ENCODE measurements around the gene BCAS4. TPM values are rescaled to one million over a fixed set of nuclear protein-coding genes. Genes with fewer than 3 reads are reported as not detected.
"Not testable (repeated sequence)": the region's sequence is repeated elsewhere in the genome, so short reads cannot be mapped to it uniquely, and the experiment has no call there.

BCAS4 gene
- total RNA-seq, 1 experiment from 2014 or later, result 17.6 TPM

GRCh38 chr20:50874758-50875665, 80.2 kb downstream of the BCAS4 start:
- peak; percentile 42 for DNase-seq
- Histone ChIP-seq H3K4me3 (ENCODE audit: insufficient read depth, low read depth, low read length) (no peak overlapping the region), H3K36me3 (replicated peaks; ENCODE audit: control insufficient read depth, insufficient read depth, low read length) (peaks cover 4% of the 10 kb centered on the region), H3K27me3 (ENCODE audit: control insufficient read depth, insufficient read depth, low read length) (no peaks in the 10 kb centered on the region)

DNA sequence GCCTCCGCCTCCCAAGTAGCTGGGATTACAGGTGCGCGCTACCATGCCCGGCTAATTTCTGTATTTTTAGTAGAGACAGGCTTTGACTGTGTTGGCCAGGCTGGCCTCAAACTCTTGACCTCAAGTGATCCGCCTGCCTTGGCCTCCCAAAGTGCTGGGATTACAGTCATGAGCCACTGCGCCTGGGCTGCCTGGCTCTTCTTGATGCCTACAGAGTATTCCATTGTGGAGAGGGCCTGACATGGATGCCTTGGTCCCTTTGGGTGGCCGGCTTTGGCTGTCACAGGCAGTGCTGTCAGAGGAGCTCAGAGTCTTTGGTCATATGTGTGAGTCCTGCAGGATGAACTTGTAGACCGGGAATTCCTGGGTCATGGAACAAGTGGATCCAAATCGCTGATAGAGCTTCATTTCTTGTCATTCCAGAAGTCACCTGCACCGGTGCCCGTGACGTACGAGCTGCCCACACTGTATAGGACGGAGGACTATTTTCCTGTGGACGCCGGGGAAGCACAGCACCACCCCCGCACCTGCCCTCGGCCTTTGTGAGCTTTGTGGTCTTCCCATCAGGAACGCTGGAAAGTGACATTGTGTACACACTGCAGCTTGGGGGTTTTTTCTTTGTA, 81.3 kb downstream of the BCAS4 start:
- Histone ChIP-seq H3K27me3 (ENCODE audit: control insufficient read depth, insufficient read depth, low read length) (no peaks in the 10 kb centered on the region), H3K4me3 (ENCODE audit: insufficient read depth, low read depth, low read length) (no peak overlapping the region), H3K36me3 (replicated peaks; ENCODE audit: control insufficient read depth, insufficient read depth, low read length) (peaks cover 4% of the 10 kb centered on the region)
- DNase-seq, result no peak

DNA sequence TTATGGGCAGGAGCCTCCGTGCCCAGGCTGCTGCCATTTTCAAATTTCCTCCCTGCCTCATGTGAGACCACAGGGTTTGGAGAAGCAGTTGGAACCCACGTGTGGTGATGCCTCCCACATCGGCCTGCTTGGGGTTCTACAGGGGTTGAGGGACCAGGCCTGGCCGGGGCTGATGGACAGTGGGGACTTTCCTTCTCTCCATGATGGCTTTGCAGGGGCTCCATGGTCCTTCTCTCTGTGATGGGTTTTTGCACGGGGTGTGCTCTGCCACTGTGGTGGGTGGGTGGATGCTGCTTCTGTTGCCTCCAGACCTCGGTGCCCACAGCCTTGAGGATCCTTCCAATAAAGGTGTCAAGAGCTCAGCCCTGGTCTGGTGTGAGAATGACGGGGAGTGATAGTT, 82.0 kb downstream of the BCAS4 start:
- H3K27me3 ChIP-seq (ENCODE audit: control insufficient read depth, insufficient read depth, low read length), result no peaks in the 10 kb centered on the region
- peaks cover 4% of the 10 kb centered on the region for H3K36me3 ChIP-seq (replicated peaks; ENCODE audit: control insufficient read depth, insufficient read depth, low read length)
- no peak overlapping the region for H3K4me3 ChIP-seq (ENCODE audit: insufficient read depth, low read depth, low read length)
- no peak for DNase-seq

DNA sequence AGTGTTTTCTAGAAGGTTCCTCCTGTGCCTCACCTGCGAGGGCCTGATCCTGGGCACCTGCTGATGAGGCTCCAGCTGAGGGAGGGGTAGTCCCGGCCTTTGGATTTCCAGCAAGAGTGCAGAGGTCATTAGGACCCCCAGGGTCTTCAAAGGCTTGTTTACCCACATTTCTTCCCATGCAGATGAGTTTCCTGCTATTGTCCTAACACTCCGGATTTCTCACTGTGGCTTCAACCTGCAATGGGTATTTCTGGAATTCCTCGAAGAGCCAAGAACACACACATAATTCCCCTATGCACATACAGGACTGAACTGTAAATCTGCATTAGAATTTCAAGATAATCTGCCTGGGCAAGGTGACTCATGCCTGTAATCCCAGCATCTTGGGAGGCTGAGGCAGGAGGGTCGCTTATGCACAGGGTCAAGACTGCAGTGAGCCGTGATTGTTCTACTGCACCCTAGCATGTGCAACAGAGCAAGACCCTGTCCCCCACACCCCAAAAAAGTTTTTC, 82.4 kb downstream of the BCAS4 start:
- Histone ChIP-seq H3K36me3 (replicated peaks; ENCODE audit: control insufficient read depth, insufficient read depth, low read length) (peaks cover 4% of the 10 kb centered on the region), H3K27me3 (ENCODE audit: control insufficient read depth, insufficient read depth, low read length) (no peaks in the 10 kb centered on the region), H3K4me3 (ENCODE audit: insufficient read depth, low read depth, low read length) (no peak overlapping the region)
- DNase-seq, result peak; percentile 42

GRCh38 chr20:50879649-50880550, 85.0 kb downstream of the BCAS4 start:
- Histone ChIP-seq H3K27me3 (ENCODE audit: control insufficient read depth, insufficient read depth, low read length) (no peaks in the 10 kb centered on the region), H3K36me3 (replicated peaks; ENCODE audit: control insufficient read depth, insufficient read depth, low read length) (peaks cover 4% of the 10 kb centered on the region), H3K4me3 (ENCODE audit: insufficient read depth, low read depth, low read length) (no peak overlapping the region)
- DNase-seq, result peak; percentile 12

GRCh38 chr20:50881759-50882424, 87.0 kb downstream of the BCAS4 start:
- H3K36me3 ChIP-seq (replicated peaks; ENCODE audit: control insufficient read depth, insufficient read depth, low read length); H3K4me3 ChIP-seq (ENCODE audit: insufficient read depth, low read depth, low read length); H3K27me3 ChIP-seq (ENCODE audit: control insufficient read depth, insufficient read depth, low read length); DNase-seq: not testable (repeated sequence)

GRCh38 chr20:50883856-50884255, 89.0 kb downstream of the BCAS4 start:
- Histone ChIP-seq H3K36me3 (replicated peaks; ENCODE audit: control insufficient read depth, insufficient read depth, low read length) (peaks cover 1% of the 10 kb centered on the region), H3K4me3 (ENCODE audit: insufficient read depth, low read depth, low read length) (no peak overlapping the region), H3K27me3 (ENCODE audit: control insufficient read depth, insufficient read depth, low read length) (no peaks in the 10 kb centered on the region)
- peak; percentile 28 for DNase-seq

- Histone ChIP-seq H3K27me3 (ENCODE audit: control insufficient read depth, insufficient read depth, low read length) (no peaks in the 10 kb centered on the region), H3K36me3 (replicated peaks; ENCODE audit: control insufficient read depth, insufficient read depth, low read length) (peaks cover 6% of the 10 kb centered on the region), H3K4me3 (ENCODE audit: insufficient read depth, low read depth, low read length) (no peak overlapping the region)
- DNase-seq, result peak; percentile 16
Measured at GRCh38 chr20:50885068-50885467, 90.2 kb downstream of the BCAS4 start.

GRCh38 chr20:50885781-50886180, 90.9 kb downstream of the BCAS4 start:
- no peaks in the 10 kb centered on the region for H3K27me3 ChIP-seq (ENCODE audit: control insufficient read depth, insufficient read depth, low read length)
- no peak for DNase-seq
- H3K36me3 ChIP-seq (replicated peaks; ENCODE audit: control insufficient read depth, insufficient read depth, low read length), result peaks cover 7% of the 10 kb centered on the region
- H3K4me3 ChIP-seq (ENCODE audit: insufficient read depth, low read depth, low read length), result no peak overlapping the region

DNA sequence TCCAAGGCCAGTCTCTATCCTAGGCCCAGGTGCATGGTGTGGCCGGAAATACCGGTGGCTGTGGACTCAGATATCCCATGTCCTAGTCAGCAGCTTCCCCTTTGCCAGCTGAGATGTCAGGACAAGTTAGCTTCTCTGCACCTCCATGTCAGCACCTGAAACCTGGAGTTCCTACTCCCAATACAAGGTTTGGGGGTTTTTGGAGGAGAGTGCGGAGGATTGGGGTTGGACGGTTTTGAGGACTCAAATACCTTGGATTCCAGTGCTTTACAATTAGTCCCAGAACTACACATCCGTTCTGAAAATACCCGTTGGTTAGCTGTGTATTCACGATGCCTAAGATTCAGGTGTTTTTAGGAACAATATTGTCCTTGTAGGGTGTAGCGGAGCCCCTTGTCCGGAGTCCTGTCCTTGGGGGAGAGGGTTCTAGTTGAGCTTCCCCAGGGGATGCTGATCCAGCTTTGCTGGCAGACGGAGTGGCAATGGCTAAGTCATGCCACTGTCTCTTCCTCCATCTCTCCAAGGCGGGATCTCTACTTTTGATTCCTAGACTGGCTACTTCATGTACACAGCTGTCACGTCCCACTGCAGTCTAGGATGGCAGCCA, 91.4 kb downstream of the BCAS4 start:
- Histone ChIP-seq H3K36me3 (replicated peaks; ENCODE audit: control insufficient read depth, insufficient read depth, low read length) (peaks cover 10% of the 10 kb centered on the region), H3K27me3 (ENCODE audit: control insufficient read depth, insufficient read depth, low read length) (no peaks in the 10 kb centered on the region), H3K4me3 (ENCODE audit: insufficient read depth, low read depth, low read length) (no peak overlapping the region)
- DNase-seq, result no peak

DNA sequence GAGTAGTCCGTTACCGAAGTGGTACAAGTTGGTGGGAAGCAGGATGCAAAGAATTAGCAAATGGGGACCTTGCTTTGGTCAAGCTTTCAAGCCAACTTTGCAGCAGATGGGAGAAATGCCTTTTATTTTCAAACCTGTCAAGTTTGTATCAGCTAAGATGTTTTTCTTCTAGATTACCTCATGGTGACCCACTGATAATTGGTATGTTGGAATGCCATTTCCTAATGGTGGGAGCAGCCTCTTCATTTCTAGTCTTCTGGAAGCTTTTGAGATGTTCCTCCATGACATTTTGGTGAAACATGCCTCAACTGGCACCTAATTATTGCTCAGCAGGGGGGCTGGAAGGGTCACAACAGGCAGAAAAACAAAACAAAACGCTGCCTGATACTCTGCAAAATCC, 92.7 kb downstream of the BCAS4 start:
- H3K36me3 ChIP-seq (replicated peaks; ENCODE audit: control insufficient read depth, insufficient read depth, low read length), result peaks cover 18% of the 10 kb centered on the region
- no peak for DNase-seq
- no peak overlapping the region for H3K4me3 ChIP-seq (ENCODE audit: insufficient read depth, low read depth, low read length)
- no peaks in the 10 kb centered on the region for H3K27me3 ChIP-seq (ENCODE audit: control insufficient read depth, insufficient read depth, low read length)

DNA sequence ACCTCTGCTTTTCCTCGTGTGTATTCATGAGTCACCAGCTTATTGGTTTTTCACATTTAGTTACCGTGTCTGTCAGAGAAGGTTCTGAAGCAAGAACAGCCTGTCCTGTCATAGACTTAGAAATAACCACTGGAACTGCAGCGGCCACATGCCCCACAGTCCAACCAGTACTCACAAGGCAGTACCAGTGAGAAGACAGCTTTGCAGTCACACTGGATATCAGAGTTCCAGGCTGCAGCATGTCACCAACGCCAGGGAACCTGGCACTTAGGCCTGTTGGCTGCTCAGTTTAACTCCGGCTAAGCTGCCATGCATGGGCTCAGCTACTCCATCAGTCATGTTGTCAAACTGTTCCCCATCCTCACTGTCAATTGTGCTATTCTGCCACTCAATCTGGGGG, 96.3 kb downstream of the BCAS4 start:
- H3K4me3 ChIP-seq (ENCODE audit: insufficient read depth, low read depth, low read length), result no peak overlapping the region
- DNase-seq, result no peak
- peaks cover 36% of the 10 kb centered on the region for H3K36me3 ChIP-seq (replicated peaks; ENCODE audit: control insufficient read depth, insufficient read depth, low read length)
- no peaks in the 10 kb centered on the region for H3K27me3 ChIP-seq (ENCODE audit: control insufficient read depth, insufficient read depth, low read length)

DNA sequence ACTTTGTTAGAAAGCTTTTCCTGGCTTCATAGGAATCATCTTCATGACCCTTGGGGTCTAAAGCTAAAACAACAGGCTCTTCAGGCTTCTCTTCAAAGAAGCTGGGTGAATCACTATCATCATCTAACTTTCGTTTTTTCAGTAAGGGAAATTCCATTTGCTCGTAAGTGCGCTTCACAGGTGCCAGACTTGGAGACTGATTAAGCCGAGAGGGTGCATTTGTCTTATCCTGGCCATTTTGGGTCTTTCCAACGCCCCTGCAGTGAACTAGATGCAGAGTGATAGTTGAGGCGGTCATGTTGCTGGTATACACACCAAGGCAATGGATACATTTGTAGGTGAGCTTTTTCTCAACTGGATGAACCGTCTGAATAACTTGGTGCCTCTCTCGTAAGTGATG, 97.5 kb downstream of the BCAS4 start:
- no peak for DNase-seq
- peaks cover 40% of the 10 kb centered on the region for H3K36me3 ChIP-seq (replicated peaks; ENCODE audit: control insufficient read depth, insufficient read depth, low read length)
- H3K27me3 ChIP-seq (ENCODE audit: control insufficient read depth, insufficient read depth, low read length), result no peaks in the 10 kb centered on the region
- H3K4me3 ChIP-seq (ENCODE audit: insufficient read depth, low read depth, low read length), result no peak overlapping the region
